ENCODE results near the gene DCDC1. TPM values are rescaled to one million over a fixed set of nuclear protein-coding genes. Genes with fewer than 3 reads are reported as not detected.

DCDC1 gene
- total RNA-seq, 1 experiment from 2014 or later, result 0.58 TPM

GRCh38 chr11:30967579-30967978 is 402.0 kb downstream of the DCDC1 start:
- Histone ChIP-seq H3K4me1 (ENCODE audit: insufficient read depth, low read length, poor library complexity, severe bottlenecking) (no peaks in the 10 kb centered on the region), H3K4me3 (ENCODE audit: low read depth, low read length, poor library complexity, severe bottlenecking) (no peak overlapping the region), H3K27ac (ENCODE audit: low read depth, low read length, poor library complexity, severe bottlenecking) (no peak overlapping the region), H3K9me3 (ENCODE audit: low read depth, low read length, poor library complexity, severe bottlenecking) (peaks cover 2% of the 10 kb centered on the region), H3K36me3 (ENCODE audit: insufficient read depth, low read length, poor library complexity, severe bottlenecking) (no peaks in the 10 kb centered on the region), H3K27me3 (replicated peaks; ENCODE audit: insufficient read depth, low read depth, low read length, poor library complexity) (peaks cover 10% of the 10 kb centered on the region)
- ChIA-PET POLR2A (ENCODE audit: low non-redundant PET) (no interaction called here), CTCF (no interaction called here)
- no TSS peak for BruUV-seq (replicated peaks)
- DNase-seq (ENCODE audit: low spot score), result no peak
- TF ChIP-seq, protein P1, sequence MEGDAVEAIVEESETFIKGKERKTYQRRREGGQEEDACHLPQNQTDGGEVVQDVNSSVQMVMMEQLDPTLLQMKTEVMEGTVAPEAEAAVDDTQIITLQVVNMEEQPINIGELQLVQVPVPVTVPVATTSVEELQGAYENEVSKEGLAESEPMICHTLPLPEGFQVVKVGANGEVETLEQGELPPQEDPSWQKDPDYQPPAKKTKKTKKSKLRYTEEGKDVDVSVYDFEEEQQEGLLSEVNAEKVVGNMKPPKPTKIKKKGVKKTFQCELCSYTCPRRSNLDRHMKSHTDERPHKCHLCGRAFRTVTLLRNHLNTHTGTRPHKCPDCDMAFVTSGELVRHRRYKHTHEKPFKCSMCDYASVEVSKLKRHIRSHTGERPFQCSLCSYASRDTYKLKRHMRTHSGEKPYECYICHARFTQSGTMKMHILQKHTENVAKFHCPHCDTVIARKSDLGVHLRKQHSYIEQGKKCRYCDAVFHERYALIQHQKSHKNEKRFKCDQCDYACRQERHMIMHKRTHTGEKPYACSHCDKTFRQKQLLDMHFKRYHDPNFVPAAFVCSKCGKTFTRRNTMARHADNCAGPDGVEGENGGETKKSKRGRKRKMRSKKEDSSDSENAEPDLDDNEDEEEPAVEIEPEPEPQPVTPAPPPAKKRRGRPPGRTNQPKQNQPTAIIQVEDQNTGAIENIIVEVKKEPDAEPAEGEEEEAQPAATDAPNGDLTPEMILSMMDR (conservative IDR thresholded peaks at IDR 0.05; ENCODE audit: low read depth, low read length), result no peak
- TF ChIP-seq EZH2 (IDR thresholded peaks at IDR 0.05; ENCODE audit: borderline replicate concordance, low read depth, low read length, poor library complexity, severe bottlenecking), result no peak
- intact Hi-C loops (cut with micrococcal nuclease; ENCODE audit: unreplicated experiment), result no loop called here

GRCh38 chr11:30960387-30960992 is 409.0 kb downstream of the DCDC1 start:
- intact Hi-C loops (cut with micrococcal nuclease; ENCODE audit: unreplicated experiment), result loop anchor here (1.0 to 5.0 kb wide), 4 partner anchors 85 to 1217 kb away; no protein-coding TSS in a partner anchor
- peak; percentile 86 for DNase-seq (ENCODE audit: low spot score)
- ChIA-PET POLR2A (ENCODE audit: low non-redundant PET) (interaction anchor here (0.7 kb wide), 1 partner anchor 57 kb away, joined by 3 read pairs; no protein-coding TSS in a partner anchor), CTCF (interaction anchor here (0.6 to 2.0 kb wide), 4 partner anchors 15 to 273 kb away, joined by 3 to 52 read pairs (median 4); no protein-coding TSS in a partner anchor)
- Histone ChIP-seq H3K27ac (ENCODE audit: low read depth, low read length, poor library complexity, severe bottlenecking) (no peak overlapping the region), H3K4me3 (ENCODE audit: low read depth, low read length, poor library complexity, severe bottlenecking) (no peak overlapping the region), H3K27me3 (replicated peaks; ENCODE audit: insufficient read depth, low read depth, low read length, poor library complexity) (peaks cover 52% of the 10 kb centered on the region), H3K9me3 (ENCODE audit: low read depth, low read length, poor library complexity, severe bottlenecking) (no peaks in the 10 kb centered on the region), H3K36me3 (ENCODE audit: insufficient read depth, low read length, poor library complexity, severe bottlenecking) (no peaks in the 10 kb centered on the region), H3K4me1 (ENCODE audit: insufficient read depth, low read length, poor library complexity, severe bottlenecking) (no peaks in the 10 kb centered on the region)
- BruUV-seq (replicated peaks), result no TSS peak
- TF ChIP-seq, protein P1 (conservative IDR thresholded peaks at IDR 0.05; ENCODE audit: low read depth, low read length), result peak; percentile 99
- TF ChIP-seq EZH2 (IDR thresholded peaks at IDR 0.05; ENCODE audit: borderline replicate concordance, low read depth, low read length, poor library complexity, severe bottlenecking), result no peak

DNA sequence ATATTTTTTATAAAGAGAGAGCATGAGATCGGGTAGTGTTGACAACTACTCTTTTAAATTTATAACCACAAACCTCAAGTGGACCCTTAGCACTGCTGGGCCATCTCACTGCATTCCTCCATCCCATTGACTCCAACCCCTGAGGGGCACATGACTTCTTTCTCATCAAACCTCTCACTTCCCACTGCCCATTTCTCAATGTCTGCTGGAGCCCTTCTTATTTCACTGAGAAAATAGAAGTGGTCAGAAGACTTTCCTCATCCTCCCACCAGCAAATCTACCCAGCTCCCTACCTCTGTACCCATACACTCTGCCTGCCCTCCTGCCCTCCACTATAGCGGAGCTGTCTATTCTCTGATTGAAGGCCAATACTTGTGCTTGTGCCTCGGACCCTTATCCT is 412.8 kb downstream of the DCDC1 start:
- H3K4me3 ChIP-seq (ENCODE audit: low read depth, low read length, poor library complexity, severe bottlenecking), result no peak overlapping the region
- no peak overlapping the region for H3K27ac ChIP-seq (ENCODE audit: low read depth, low read length, poor library complexity, severe bottlenecking)
- no peak for DNase-seq (ENCODE audit: low spot score)
- CTCF ChIA-PET, result no interaction called here
- H3K36me3 ChIP-seq (ENCODE audit: insufficient read depth, low read length, poor library complexity, severe bottlenecking), result no peaks in the 10 kb centered on the region
- POLR2A ChIA-PET (ENCODE audit: low non-redundant PET), result no interaction called here
- intact Hi-C loops (cut with micrococcal nuclease; ENCODE audit: unreplicated experiment), result no loop called here
- no peaks in the 10 kb centered on the region for H3K9me3 ChIP-seq (ENCODE audit: low read depth, low read length, poor library complexity, severe bottlenecking)
- BruUV-seq (replicated peaks), result no TSS peak
- TF ChIP-seq, protein P1 (conservative IDR thresholded peaks at IDR 0.05; ENCODE audit: low read depth, low read length), result no peak
- TF ChIP-seq EZH2 (IDR thresholded peaks at IDR 0.05; ENCODE audit: borderline replicate concordance, low read depth, low read length, poor library complexity, severe bottlenecking), result no peak
- H3K4me1 ChIP-seq (ENCODE audit: insufficient read depth, low read length, poor library complexity, severe bottlenecking), result no peaks in the 10 kb centered on the region
- peaks cover 39% of the 10 kb centered on the region for H3K27me3 ChIP-seq (replicated peaks; ENCODE audit: insufficient read depth, low read depth, low read length, poor library complexity)

Data from A673 (cell line).